ENCODE results near the gene PTPRN2.

PTPRN2 gene

GRCh38 chr7:157818701-157819454 is 768.7 kb downstream of the PTPRN2 start:
- no peak for DNase-seq (ENCODE audit: low read depth in 2 of 2)

DNA sequence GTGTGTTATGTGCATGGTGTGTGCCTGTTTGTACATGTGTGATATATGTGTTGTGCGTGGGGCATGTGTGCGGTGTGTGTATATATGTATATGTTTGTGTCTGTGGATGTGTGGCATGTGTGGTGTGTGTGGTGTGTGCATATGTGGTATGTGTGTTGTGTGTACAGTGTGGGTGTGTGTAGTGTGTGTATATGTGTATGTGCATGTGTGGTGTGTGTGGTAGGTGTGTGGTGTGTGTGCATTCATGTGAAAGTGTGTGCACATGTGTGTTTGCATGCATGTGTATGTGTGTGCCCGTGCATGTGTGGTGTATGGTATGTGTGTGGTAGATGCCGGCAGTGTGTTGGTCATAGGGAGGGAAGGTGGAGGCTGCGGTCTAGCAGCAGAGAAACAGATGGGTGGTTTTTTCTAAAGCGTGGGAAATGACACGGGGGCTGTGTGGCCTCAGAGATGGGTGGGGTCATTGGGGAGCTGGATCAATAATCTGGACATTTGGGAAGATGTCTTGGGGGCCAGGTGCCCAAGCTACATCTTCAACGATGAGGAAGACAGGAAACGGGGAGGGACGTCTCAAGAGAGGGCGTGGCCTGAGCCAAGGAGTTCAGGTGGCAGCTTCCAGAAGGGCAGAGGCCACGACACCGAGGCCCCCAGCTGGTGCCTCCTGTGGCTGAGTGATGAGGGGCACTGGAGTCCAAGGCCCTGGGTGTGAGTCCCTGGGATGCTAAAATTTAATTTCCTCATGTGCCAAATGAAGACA is 769.5 kb downstream of the PTPRN2 start:
- DNase-seq (ENCODE audit: low read depth in 2 of 2), result no peak

GRCh38 chr7:157817433-157817832 is 770.2 kb downstream of the PTPRN2 start:
- DNase-seq (ENCODE audit: low read depth in 2 of 2), result no peak

DNA sequence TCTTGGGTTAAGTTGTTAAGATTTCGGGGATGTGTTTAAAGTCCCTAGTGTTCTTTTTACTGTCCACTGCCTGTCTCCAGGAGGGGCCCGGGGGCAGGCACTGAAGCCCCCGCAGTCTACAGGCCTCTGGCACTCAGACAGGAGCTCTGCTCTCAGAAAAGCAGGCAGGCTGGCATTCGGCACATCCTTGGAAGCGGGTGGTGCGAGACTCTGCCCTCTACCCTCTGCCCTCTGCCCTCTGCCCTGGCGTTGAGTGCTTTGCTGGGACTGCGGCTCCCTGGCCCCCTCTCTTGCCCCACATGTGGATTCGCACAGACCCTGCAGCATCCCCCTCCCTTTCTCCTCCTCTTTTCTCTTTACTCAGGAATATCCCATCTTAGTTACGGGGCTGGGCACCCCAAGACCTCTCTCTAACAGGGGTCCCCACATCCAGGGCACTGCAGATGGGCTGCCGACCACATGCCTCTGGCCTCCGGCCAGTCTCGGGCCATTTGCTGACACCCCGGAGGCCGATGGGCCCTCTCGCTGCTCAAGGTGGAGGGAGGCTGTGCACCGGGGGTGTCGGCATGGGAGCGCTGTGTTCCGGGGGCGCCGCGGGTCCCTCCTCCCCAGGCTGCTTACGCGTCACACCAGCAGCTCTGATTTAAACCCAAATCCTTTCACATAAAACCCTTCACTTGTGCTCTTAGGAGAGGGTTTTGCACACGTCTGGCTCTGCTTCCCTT is 770.9 kb downstream of the PTPRN2 start:
- no peak for DNase-seq (ENCODE audit: low read depth in 2 of 2)

GRCh38 chr7:157816086-157816485 is 771.5 kb downstream of the PTPRN2 start:
- no peak for DNase-seq (ENCODE audit: low read depth in 2 of 2)

- DNase-seq (ENCODE audit: low read depth in 2 of 2), result no peak
These were observed 772.0 kb downstream of the PTPRN2 start for GRCh38 chr7:157815706-157816022.

GRCh38 chr7:157814931-157815705 is 772.5 kb downstream of the PTPRN2 start:
- no peak for DNase-seq (ENCODE audit: low read depth in 2 of 2)

GRCh38 chr7:157813741-157814661 is 773.6 kb downstream of the PTPRN2 start:
- DNase-seq (ENCODE audit: low read depth in 2 of 2), result no peak

GRCh38 chr7:157813053-157813452 is 774.6 kb downstream of the PTPRN2 start:
- DNase-seq (ENCODE audit: low read depth in 2 of 2), result no peak

GRCh38 chr7:157811946-157812345 is 775.7 kb downstream of the PTPRN2 start:
- no peak for DNase-seq (ENCODE audit: low read depth in 2 of 2)

- no peak for DNase-seq (ENCODE audit: low read depth in 2 of 2)
These were observed 777.5 kb downstream of the PTPRN2 start for GRCh38 chr7:157809863-157810851.

- DNase-seq (ENCODE audit: low read depth in 2 of 2), result no peak
These were observed 778.3 kb downstream of the PTPRN2 start for GRCh38 chr7:157809154-157809862.

DNA sequence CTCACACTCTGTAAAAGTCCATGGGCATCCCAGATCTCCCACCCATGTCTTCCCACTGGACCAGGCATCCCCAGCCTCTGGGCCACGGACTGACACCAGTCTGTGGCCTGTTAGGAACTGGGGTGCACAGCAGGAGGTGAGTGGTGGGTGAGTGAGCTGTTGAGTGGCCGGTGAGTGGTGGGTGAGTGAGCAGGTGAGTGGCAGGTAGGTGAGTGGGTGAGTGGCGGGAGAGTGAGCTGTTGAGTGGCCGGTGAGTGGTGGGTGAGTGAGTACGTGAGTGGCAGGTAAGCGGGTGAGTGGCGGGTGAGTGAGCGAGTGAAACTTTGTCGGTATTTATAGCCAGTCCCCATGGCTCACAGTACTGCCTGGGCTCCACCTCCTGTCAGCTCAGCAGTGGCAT is 779.6 kb downstream of the PTPRN2 start:
- no peak for DNase-seq (ENCODE audit: low read depth in 2 of 2)

- no peak for DNase-seq (ENCODE audit: low read depth in 2 of 2)
These were observed 780.1 kb downstream of the PTPRN2 start for GRCh38 chr7:157807510-157807909.

- DNase-seq (ENCODE audit: low read depth in 2 of 2), result no peak
These were observed 780.9 kb downstream of the PTPRN2 start for GRCh38 chr7:157806711-157807110.

- no peak for DNase-seq (ENCODE audit: low read depth in 2 of 2)
These were observed 781.9 kb downstream of the PTPRN2 start for GRCh38 chr7:157805713-157806112.

- no peak for DNase-seq (ENCODE audit: low read depth in 2 of 2)
These were observed 783.7 kb downstream of the PTPRN2 start for GRCh38 chr7:157803906-157804305.

GRCh38 chr7:157801971-157802675 is 785.5 kb downstream of the PTPRN2 start:
- DNase-seq (ENCODE audit: low read depth in 2 of 2), result no peak
